HG03060 (cell line): ENCODE data around the gene ANKRD24.
"Not testable (repeated sequence)": the region's sequence is repeated elsewhere in the genome, so short reads cannot be mapped to it uniquely, and the experiment has no call there.

ENCODE experiments used
- ATAC-seq: cut with Tn5 transposase; IDR thresholded peaks from one replicate; pipeline ENCODE4 v1.9.1; 2021; ENCODE audit warnings: low read depth, moderate number of reproducible peaks; ENCODE audit not compliant: unreplicated experiment

ANKRD24 gene

DNA sequence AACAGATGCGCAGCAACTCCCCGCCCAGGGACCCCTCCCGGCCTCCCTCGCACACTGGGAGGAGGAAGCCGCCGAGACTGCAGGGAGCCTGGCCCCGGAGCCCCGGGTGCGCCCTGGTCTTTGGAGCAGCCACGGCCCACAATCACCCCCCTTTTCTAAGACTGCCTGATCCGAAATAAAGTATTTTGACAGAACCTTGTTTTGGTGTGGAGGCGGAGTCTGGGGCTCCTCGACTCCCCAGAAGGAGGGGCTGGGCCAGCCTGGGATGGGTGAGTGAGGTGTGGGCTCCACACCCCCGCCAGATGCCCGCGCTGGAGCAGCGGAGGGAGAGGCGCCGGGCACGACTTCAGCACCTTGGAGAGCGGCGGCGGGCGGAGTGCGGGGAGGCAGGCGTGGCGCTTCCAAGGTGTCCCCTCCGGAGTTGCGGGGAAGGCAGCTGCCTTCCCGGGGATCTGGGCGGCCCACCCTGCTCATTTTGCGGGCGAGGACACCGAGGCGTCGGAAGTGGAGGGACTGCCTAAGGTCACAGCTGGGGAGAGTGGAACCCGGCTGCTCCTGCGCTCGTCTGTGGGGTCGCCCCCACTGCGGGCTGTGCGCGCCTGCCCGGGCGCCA lies 9.5 kb upstream of the ANKRD24 start:
- no peak for ATAC-seq

GRCh38 chr19:4173479-4174212 lies 8.8 kb upstream of the ANKRD24 start:
- ATAC-seq = no peak

- no peak for ATAC-seq
These were observed 8.1 kb upstream of the ANKRD24 start for GRCh38 chr19:4174213-4174894.

- no peak for ATAC-seq
These were observed 7.4 kb upstream of the ANKRD24 start for GRCh38 chr19:4174895-4175668.

DNA sequence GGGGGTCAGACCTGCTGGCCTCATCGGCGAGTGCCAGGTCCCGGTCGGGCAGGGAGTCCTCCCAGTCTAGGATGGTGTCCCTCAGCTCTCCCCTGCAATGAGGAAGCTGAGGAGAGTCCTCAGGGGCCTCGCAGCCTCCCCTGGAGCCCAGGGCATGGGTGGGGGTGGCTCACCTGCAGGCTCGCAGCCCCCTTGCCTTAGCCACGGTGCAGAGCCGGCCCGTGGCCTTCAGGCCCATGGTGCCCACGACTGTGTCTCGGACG lies 6.9 kb upstream of the ANKRD24 start:
- ATAC-seq = no peak

- ATAC-seq = no peak
These were observed 5.3 kb upstream of the ANKRD24 start for GRCh38 chr19:4177146-4177545.

DNA sequence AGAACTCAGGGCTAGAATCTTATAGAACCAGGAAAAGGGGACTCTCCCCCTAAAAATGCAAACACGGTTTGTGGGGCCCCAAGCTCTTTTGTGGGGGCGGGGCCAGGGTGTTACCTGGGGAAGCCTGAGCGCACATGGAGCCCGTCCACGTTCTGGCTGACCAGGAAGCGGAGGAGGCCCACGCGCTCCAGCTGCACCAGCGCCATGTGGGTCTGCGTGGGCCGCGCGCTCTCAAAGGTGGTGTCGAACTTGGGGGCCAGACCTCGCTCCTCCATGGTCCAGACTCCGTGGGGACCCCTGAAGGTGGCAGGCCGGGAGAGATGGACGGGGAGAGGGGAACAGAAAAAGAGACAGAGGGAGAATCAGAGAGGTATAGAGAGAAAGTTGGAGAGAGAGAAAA lies 3.5 kb upstream of the ANKRD24 start:
- ATAC-seq = no peak

- ATAC-seq = no peak
These were observed 1.4 kb upstream of the ANKRD24 start for GRCh38 chr19:4181053-4181508.

GRCh38 chr19:4183967-4184717 lies 1.7 kb downstream of the ANKRD24 start:
- no peak for ATAC-seq

- ATAC-seq = no peak
These were observed 2.3 kb downstream of the ANKRD24 start for GRCh38 chr19:4184718-4185352.

DNA sequence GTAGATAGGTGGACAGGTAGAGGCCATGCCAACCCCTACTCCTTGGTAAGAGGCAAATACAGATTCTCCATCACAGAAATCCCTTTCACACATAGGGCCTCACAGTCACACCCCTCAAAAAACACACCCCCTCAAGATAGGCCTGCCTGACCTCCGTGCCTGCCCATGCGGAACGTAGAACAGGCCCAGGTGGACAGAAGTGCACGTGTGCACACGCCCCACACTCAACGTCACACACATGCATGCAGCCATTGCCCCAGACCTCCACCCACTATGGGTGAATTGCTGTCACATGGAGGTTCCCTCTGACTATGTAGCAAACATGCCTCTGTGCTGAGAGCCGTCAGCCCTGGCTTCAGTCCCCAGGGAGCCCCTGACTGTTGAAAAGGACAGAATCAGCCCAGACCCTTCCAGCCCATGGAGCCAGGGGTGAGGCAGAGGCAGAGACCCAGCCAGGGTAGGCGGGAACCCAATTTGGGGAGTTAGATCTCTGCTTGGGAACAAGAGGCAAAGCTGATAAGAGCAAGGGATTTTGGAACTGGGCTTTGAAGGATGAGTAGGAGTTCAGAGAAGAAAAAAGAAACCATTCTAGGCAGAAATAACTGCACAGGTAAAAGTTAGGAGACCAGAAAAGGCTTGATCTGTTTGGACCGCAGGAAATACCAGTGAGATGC lies 3.1 kb downstream of the ANKRD24 start:
- no peak for ATAC-seq

DNA sequence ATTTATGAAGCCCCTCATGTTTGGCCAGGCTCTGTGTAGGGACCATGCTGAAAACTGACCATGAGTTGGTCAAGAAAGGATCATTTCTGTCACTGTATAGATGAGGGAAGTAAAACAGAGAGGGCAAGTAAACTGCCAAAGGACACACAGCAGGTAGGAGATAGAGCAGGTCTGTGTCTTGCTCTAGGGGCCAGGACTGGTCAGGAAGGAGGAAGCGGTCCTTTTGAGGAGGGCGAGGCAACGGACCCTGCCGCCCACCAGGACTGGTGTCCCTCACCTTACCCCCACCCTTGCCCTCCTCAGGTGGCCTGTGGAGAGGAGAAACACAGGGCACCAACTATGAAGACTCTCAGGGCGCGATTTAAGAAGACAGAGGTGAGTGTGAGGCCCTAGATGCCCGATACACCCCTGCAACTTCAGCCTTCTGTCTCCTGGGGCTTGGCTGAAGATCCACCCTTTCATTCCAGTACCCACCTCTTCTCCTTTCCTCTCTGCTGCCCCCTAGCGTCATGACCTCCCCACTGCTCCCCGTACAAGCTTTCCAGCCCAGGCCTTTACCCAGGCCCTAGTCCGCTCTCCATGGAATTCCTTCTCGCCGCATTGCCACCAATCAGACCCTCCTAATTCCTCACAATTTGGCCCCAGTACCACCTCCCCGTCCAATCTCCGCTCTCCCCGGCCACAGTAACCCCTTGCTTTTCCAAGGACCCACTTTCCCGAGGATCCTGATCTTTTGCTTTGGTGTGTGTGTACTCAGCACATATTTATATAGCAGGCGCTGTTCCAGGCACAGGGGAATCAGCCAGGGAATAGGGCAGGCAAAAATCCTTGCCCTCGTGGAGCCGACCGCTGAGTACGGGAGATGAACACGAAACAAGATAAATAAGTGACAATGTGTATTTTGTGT lies 3.9 kb downstream of the ANKRD24 start:
- ATAC-seq = no peak

DNA sequence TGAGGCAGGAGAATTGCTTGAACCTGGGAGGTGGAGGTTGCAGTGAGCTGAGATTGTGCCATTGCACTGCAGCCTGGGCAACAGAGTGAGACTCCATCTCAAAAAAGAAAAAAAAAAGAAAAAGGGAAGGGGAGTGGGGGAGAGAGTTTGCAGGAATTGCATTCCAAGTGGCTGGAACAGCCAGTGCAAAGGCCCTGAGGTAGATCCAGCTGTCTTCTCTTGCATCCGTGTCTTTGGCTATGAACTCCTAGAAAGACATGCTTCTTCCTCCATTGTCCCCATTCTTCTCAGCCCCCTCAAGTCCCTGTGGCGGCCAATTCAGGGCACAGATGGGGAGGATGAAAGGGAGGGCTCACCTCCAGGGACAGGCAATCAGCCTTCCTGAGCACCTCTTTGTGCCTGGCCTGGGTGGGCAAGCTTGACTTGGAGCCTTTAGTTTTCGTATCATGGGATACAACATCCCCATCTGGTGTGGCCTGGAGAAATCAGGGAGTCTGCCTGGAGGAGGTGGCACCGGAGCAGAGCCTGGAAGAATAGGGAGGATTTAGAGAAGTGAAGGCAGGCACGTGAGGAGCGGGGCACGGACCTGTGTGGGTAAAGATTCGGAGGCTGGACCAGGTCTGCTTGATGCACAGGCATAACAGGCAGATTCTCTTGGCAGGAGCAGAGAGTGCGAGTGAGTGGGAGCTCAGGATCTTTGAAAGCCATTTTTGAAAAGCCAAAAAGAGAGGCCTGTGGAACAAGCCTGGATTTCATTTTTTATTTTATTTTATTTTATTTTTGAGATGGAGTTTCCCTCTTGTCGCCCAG lies 5.0 kb downstream of the ANKRD24 start:
- no peak for ATAC-seq

DNA sequence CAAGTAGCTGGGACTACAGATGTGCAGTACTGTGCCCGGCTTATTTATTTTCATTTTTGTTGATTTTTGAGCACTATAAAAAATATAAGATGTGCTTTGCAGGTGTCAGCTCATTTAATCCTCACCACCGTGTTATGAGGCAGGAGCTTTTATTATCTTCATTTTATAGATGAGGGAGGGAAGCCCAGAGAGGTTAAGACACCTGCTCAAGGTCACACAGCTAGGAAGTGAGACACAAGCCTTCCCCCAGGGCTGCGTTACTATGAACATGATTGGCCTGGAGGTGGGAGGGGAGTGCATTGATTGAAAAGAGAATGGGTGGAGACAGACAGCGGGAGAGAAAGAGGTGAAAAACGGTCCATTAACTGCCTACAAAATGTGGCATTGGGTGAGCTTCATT lies 7.2 kb downstream of the ANKRD24 start:
- no peak for ATAC-seq

GRCh38 chr19:4192537-4192936 lies 10.0 kb downstream of the ANKRD24 start:
- not testable (repeated sequence) for ATAC-seq

DNA sequence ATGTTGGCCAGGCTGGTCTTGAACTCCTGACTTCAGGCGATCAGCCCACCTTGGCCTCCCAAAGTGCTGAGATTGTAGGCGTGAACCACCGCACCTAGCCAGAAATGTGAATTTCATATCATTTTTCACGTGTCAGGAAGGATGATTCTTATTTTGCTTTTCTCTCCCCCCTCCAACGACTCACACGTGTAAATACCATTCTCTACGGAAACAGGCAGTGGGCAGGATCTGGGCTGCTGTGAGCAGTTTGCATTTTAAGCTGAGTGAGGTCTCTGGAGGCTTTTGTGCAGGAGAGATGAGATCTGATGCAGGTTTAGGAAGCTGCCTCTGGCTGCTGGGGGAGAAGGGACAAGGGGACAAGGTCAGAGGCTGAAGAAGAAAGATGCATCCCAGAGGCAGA lies 11.9 kb downstream of the ANKRD24 start:
- ATAC-seq = no peak

DNA sequence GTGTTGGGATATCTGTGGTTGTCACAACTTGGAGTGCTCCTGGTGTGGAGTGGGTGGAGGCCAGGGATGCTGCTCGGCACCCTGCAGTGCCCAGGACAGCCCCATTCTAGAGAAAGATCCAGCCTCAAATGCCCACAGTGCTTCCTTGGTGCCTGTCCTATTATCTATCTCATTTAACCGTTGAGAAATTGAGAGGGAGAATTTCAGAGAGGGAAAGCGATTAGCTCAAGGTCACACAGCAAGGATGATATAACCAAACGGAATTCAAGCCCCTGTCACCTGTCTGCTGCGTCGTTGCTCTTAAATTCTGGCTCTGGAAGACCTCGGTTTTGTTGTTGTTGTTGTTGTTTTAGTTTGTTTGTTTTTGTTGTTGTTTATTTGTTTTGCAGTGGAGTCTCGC lies 13.5 kb downstream of the ANKRD24 start:
- no peak for ATAC-seq
